SKM-1 (cell line): ENCODE results near the gene ITM2A.

Experiments
- DNase-seq: peaks from one replicate; lab custom pipeline; 2025; ENCODE audit not compliant: unreplicated experiment; lab: John Stamatoyannopoulos, UW

ITM2A gene

DNA sequence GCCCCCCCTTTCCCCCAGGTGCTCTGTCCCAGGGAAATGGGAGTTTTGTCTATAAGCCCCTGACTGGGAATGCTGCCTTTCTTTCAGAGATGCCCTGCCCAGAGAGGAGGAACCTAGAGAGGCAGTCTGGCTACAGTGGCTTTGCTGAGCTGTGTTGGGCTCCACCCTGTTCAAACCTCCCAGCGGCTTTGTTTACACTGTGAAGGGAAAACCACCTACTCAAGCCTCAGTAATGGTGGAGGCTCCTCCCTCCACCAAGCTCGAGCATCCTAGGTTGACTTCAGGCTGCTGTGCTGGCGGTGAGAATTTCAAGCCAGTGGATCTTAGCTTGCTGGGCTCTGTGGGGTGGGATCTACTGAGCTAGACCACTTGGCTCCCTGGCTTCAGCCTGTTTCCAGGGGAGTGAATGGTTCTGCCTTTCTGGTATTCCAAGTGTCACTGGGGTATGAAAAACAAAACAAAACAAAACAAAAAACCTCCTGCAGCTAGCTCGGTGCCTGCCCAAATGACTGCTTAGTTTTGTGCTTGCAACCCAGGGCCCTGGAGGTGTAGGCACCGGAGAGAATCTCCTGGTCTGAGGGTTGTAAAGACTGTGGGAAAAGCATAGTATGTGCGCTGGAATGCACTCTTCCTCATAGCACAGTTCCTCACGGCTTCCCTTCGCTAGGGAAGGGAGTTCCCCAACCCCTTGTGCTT, 41.7 kb downstream of the ITM2A start:
- DNase-seq: no peak
